ENCODE results near the gene MAZ. TPM values are rescaled to one million over a fixed set of nuclear protein-coding genes. Genes with fewer than 3 reads are reported as not detected.

Gene MAZ
- total and polyA plus RNA-seq, 7 experiments from 2014 or later = 36.9 to 424 (median 202) TPM

GRCh38 chr16:29820730-29821642, 14.7 kb downstream of the MAZ start:
- peaks cover 46 to 91% (median 71%) of the 10 kb centered on the region in 7 donors for H3K4me1 Mint-ChIP-seq
- intact Hi-C loops (cut with micrococcal nuclease) = loop anchor here (1.0 to 5.0 kb wide), 5 partner anchors 16 to 106 kb away; partner anchors contain the start of genes CDIPT (in 2 of the 2), KCTD13 (in 1 of the 2) and KIF22 (in 1 of the 2)
- Histone ChIP-seq H3K27me3 (ENCODE audit: control insufficient read depth in 2 of 2, insufficient read depth in 2 of 2, low read length in 2 of 2) (no peaks in the 10 kb centered on the region), H3K9me3 (ENCODE audit: control insufficient read depth in 2 of 3, low read length in 3 of 3) (no peaks in the 10 kb centered on the region), H3K27ac (ENCODE audit: low read depth, low read length) (peak overlapping the region; percentile 84), H3K36me3 (ENCODE audit: control insufficient read depth in 2 of 3, insufficient read depth in 3 of 3, low read length in 3 of 3) (peaks cover 0 to 19% (median 0%) of the 10 kb centered on the region in 3 experiments), H3K4me3 (ENCODE audit: low read length) (peak overlapping the region; percentile 95), H3K4me1 (ENCODE audit: control insufficient read depth in 2 of 2, insufficient read depth in 2 of 2, low read length in 2 of 2) (peaks cover 66 to 73% of the 10 kb centered on the region in 2 donors)
- peak overlapping the region; percentile 86 to 99 (median 97) for H3K4me3 Mint-ChIP-seq
- peak overlapping the region; percentile 89 to 99 (median 96) for H3K27ac Mint-ChIP-seq
- ChIA-PET CTCF (interaction anchor here (0.5 to 9.4 kb wide), 6 partner anchors 11 to 120 kb away, joined by 3 to 108 read pairs (median 4); partner anchors contain the start of gene KIF22), POLR2A (interaction anchor here (0.8 to 6.7 kb wide), 15 partner anchors 7 to 245 kb away, joined by 3 to 109 read pairs (median 5); partner anchors contain the start of genes ALDOA, KIF22, MAZ and PRRT2)
- DNase-seq (peak in 3 of 9 donors; percentile 20 to 44 (median 20)), ATAC-seq (peak; percentile 44)
- H3K9me3 Mint-ChIP-seq = peaks cover 0 to under 1% (median 0%) of the 10 kb centered on the region in 11 donors
- H3K27me3 Mint-ChIP-seq = peaks cover 0 to under 1% (median 0%) of the 10 kb centered on the region in 5 donors
- H3K36me3 Mint-ChIP-seq = peaks cover 4 to 40% (median 13%) of the 10 kb centered on the region in 5 donors

DNA sequence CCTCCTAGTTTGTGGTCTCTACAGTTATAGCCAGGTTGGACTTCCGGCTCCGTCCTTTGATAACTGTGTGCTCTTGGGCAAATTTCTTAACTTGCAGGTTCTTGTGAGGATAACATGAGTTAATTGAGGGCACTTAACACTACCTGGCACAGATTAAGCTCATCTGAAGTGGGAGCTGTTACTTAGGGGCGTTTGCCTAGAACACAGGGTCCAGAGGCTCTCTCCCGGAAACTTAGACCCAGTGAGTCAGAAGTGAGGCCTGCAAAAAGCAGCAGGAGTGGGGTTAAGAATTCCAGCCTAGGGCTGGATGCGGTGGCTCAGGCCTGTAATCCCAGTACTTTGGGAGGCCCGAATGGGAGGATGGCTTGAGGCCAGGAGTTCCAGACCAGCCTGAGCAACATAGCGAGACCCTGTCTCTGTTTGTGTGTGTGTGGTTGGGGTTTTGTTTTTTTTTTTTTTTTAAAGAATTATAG, 15.3 kb downstream of the MAZ start:
- Mint-ChIP-seq H3K36me3 (peaks cover 4 to 38% (median 13%) of the 10 kb centered on the region in 5 donors), H3K9me3 (no peaks in the 10 kb centered on the region), H3K4me3 (peak overlapping the region; percentile 86 to 99 (median 97)), H3K27me3 (no peaks in the 10 kb centered on the region), H3K27ac (peak overlapping the region; percentile 89 to 99 (median 96)), H3K4me1 (peaks cover 47 to 97% (median 72%) of the 10 kb centered on the region in 7 donors)
- ATAC-seq = no peak
- H3K4me1 ChIP-seq (ENCODE audit: control insufficient read depth in 2 of 2, insufficient read depth in 2 of 2, low read length in 2 of 2) = peaks cover 72 to 78% of the 10 kb centered on the region in 2 donors
- H3K9me3 ChIP-seq (ENCODE audit: control insufficient read depth in 2 of 3, low read length in 3 of 3) = no peaks in the 10 kb centered on the region
- H3K4me3 ChIP-seq (ENCODE audit: low read length) = peak overlapping the region; percentile 95
- DNase-seq = no peak
- H3K27me3 ChIP-seq (ENCODE audit: control insufficient read depth in 2 of 2, insufficient read depth in 2 of 2, low read length in 2 of 2) = no peaks in the 10 kb centered on the region
- ChIA-PET CTCF (interaction anchor here (0.6 to 9.4 kb wide), 4 partner anchors 14 to 121 kb away, joined by 3 to 108 read pairs (median 30); no protein-coding TSS in a partner anchor), POLR2A (interaction anchor here (0.6 to 4.4 kb wide), 10 partner anchors 10 to 139 kb away, joined by 3 to 28 read pairs (median 6); partner anchors contain the start of genes KIF22 and PRRT2)
- peaks cover 0 to 19% (median 0%) of the 10 kb centered on the region in 3 experiments for H3K36me3 ChIP-seq (ENCODE audit: control insufficient read depth in 2 of 3, insufficient read depth in 3 of 3, low read length in 3 of 3)
- intact Hi-C loops (cut with micrococcal nuclease) = loop anchor here in 1 of 2 donors (2.0 to 5.0 kb wide), 2 partner anchors 17 to 106 kb away; partner anchors contain the start of gene KCTD13
- peak overlapping the region; percentile 84 for H3K27ac ChIP-seq (ENCODE audit: low read depth, low read length)

- no peaks in the 10 kb centered on the region for H3K27me3 Mint-ChIP-seq
- H3K4me3 Mint-ChIP-seq = peak overlapping the region; percentile 70 to 95 (median 86)
- peak overlapping the region; percentile 72 for H3K27ac ChIP-seq (ENCODE audit: low read depth, low read length)
- H3K4me1 Mint-ChIP-seq = peaks cover 38 to 97% (median 59%) of the 10 kb centered on the region in 7 donors
- peak overlapping the region; percentile 56 to 99 (median 96) for H3K27ac Mint-ChIP-seq
- ChIA-PET CTCF (interaction anchor here (0.6 to 9.4 kb wide), 5 partner anchors 23 to 568 kb away, joined by 3 to 108 read pairs (median 6); no protein-coding TSS in a partner anchor), POLR2A (interaction anchor here (0.6 to 6.7 kb wide), 8 partner anchors 7 to 645 kb away, joined by 3 to 70 read pairs (median 4); partner anchors contain the start of genes CORO1A, HIRIP3, INO80E and KIF22)
- intact Hi-C loops (cut with micrococcal nuclease) = loop anchor here (1.0 to 5.0 kb wide), 2 partner anchors 8 to 103 kb away; partner anchors contain the start of genes KCTD13 (in 1 of the 2) and PAGR1 (in 1 of the 2)
- ATAC-seq (no peak), DNase-seq (no peak)
- H3K36me3 ChIP-seq (ENCODE audit: control insufficient read depth in 2 of 3, insufficient read depth in 3 of 3, low read length in 3 of 3) = peaks cover 0 to 3% (median 0%) of the 10 kb centered on the region in 3 experiments
- peaks cover 65 to 79% of the 10 kb centered on the region in 2 donors for H3K4me1 ChIP-seq (ENCODE audit: control insufficient read depth in 2 of 2, insufficient read depth in 2 of 2, low read length in 2 of 2)
- H3K9me3 Mint-ChIP-seq = peaks cover 0 to 1% (median 0%) of the 10 kb centered on the region in 11 donors
- H3K4me3 ChIP-seq (ENCODE audit: low read length) = peak overlapping the region; percentile 44
- no peaks in the 10 kb centered on the region for H3K27me3 ChIP-seq (ENCODE audit: control insufficient read depth in 2 of 2, insufficient read depth in 2 of 2, low read length in 2 of 2)
- H3K9me3 ChIP-seq (ENCODE audit: control insufficient read depth in 2 of 3, low read length in 3 of 3) = no peaks in the 10 kb centered on the region
- peaks cover 0 to 19% (median 6%) of the 10 kb centered on the region in 5 donors for H3K36me3 Mint-ChIP-seq
Measured at GRCh38 chr16:29824589-29825144, 18.3 kb downstream of the MAZ start.

- H3K36me3 ChIP-seq (ENCODE audit: control insufficient read depth in 2 of 3, insufficient read depth in 3 of 3, low read length in 3 of 3) = peaks cover 0 to 5% (median 0%) of the 10 kb centered on the region in 3 experiments
- intact Hi-C loops (cut with micrococcal nuclease) = loop anchor here in 1 of 2 donors (1.0 kb wide), 1 partner anchor 9 kb away; the partner anchor contains the start of gene PAGR1
- peak overlapping the region; percentile 70 to 95 (median 86) for H3K4me3 Mint-ChIP-seq
- DNase-seq = peak in 6 of 9 donors; percentile 36 to 52 (median 43)
- no peaks in the 10 kb centered on the region for H3K27me3 Mint-ChIP-seq
- peaks cover 0 to 19% (median 4%) of the 10 kb centered on the region in 5 donors for H3K36me3 Mint-ChIP-seq
- peak overlapping the region; percentile 56 to 99 (median 96) for H3K27ac Mint-ChIP-seq
- ATAC-seq = no peak
- H3K4me1 Mint-ChIP-seq = peaks cover 39 to 97% (median 57%) of the 10 kb centered on the region in 7 donors
- H3K27ac ChIP-seq (ENCODE audit: low read depth, low read length) = peak overlapping the region; percentile 72
- H3K27me3 ChIP-seq (ENCODE audit: control insufficient read depth in 2 of 2, insufficient read depth in 2 of 2, low read length in 2 of 2) = no peaks in the 10 kb centered on the region
- H3K4me3 ChIP-seq (ENCODE audit: low read length) = peak overlapping the region; percentile 44
- ChIA-PET POLR2A (interaction anchor here (0.8 to 6.7 kb wide), 13 partner anchors 8 to 358 kb away, joined by 3 to 70 read pairs (median 12); partner anchors contain the start of genes CORO1A, HIRIP3, INO80E and KIF22), CTCF (interaction anchor here (0.6 to 3.2 kb wide), 7 partner anchors 8 to 568 kb away, joined by 3 to 17 read pairs (median 8); no protein-coding TSS in a partner anchor)
- H3K9me3 ChIP-seq (ENCODE audit: control insufficient read depth in 2 of 3, low read length in 3 of 3) = no peaks in the 10 kb centered on the region
- peaks cover 61 to 81% of the 10 kb centered on the region in 2 donors for H3K4me1 ChIP-seq (ENCODE audit: control insufficient read depth in 2 of 2, insufficient read depth in 2 of 2, low read length in 2 of 2)
- peaks cover 0 to 1% (median 0%) of the 10 kb centered on the region in 11 donors for H3K9me3 Mint-ChIP-seq
Measured at GRCh38 chr16:29825145-29826044, 19.1 kb downstream of the MAZ start.

GRCh38 chr16:29826342-29826695, 20.0 kb downstream of the MAZ start:
- ChIA-PET CTCF (interaction anchor here (0.8 to 3.2 kb wide), 7 partner anchors 8 to 126 kb away, joined by 3 to 17 read pairs (median 8); partner anchors contain the start of genes KIF22 and PAGR1), POLR2A (interaction anchor here (0.6 to 6.7 kb wide), 17 partner anchors 9 to 353 kb away, joined by 3 to 70 read pairs (median 8); partner anchors contain the start of genes HIRIP3, INO80E, KIF22 and MAZ)
- DNase-seq (no peak), ATAC-seq (no peak)
- H3K27ac Mint-ChIP-seq = peak overlapping the region; percentile 83 to 99 (median 96)
- H3K9me3 Mint-ChIP-seq = peaks cover 0 to 1% (median 0%) of the 10 kb centered on the region in 11 donors
- Histone ChIP-seq H3K9me3 (ENCODE audit: control insufficient read depth in 2 of 3, low read length in 3 of 3) (no peaks in the 10 kb centered on the region), H3K36me3 (ENCODE audit: control insufficient read depth in 2 of 3, insufficient read depth in 3 of 3, low read length in 3 of 3) (peaks cover 0 to 14% (median 3%) of the 10 kb centered on the region in 3 experiments), H3K27ac (ENCODE audit: low read depth, low read length) (peak overlapping the region; percentile 72), H3K27me3 (ENCODE audit: control insufficient read depth in 2 of 2, insufficient read depth in 2 of 2, low read length in 2 of 2) (no peaks in the 10 kb centered on the region), H3K4me3 (ENCODE audit: low read length) (peak overlapping the region; percentile 44), H3K4me1 (ENCODE audit: control insufficient read depth in 2 of 2, insufficient read depth in 2 of 2, low read length in 2 of 2) (peaks cover 60 to 81% of the 10 kb centered on the region in 2 donors)
- H3K36me3 Mint-ChIP-seq = peaks cover 0 to 14% (median 12%) of the 10 kb centered on the region in 5 donors
- no peaks in the 10 kb centered on the region for H3K27me3 Mint-ChIP-seq
- peak overlapping the region; percentile 81 to 95 (median 88) for H3K4me3 Mint-ChIP-seq
- peaks cover 45 to 97% (median 56%) of the 10 kb centered on the region in 7 donors for H3K4me1 Mint-ChIP-seq
- intact Hi-C loops (cut with micrococcal nuclease) = no loop called here
